ENCODE measurements around the gene CREB3L2. TPM values are rescaled to one million over a fixed set of nuclear protein-coding genes. Genes with fewer than 3 reads are reported as not detected.

The CREB3L2 gene
- total RNA-seq, 1 experiment from 2014 or later: 60.6 TPM

DNA sequence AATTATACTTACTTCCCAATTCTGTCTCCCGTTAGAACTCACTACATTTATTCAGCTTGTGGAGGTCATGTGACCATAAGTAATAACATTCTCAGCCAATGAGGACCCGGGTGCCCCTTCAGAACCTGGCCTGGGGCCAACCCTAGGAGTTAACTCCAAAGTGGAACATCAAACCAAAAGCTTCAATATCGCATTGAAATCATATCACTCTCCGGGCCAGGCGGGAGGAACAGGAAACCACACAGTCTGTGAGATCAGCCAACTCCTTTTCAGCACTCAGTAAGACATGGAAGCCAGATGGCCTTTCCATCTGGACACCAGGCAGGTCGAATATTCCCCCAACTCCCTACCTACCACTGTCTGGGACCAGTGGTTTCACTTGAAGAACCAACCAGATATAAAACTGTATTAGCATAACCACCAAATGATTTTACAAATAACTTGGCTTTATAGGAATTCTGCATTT lies 5.5 kb downstream of the CREB3L2 start:
- Mint-ChIP-seq H3K4me3 (no peak overlapping the region), H3K4me1 (peaks cover 53% of the 10 kb centered on the region), H3K36me3 (peaks cover 26% of the 10 kb centered on the region), H3K27me3 (ENCODE audit: low read depth) (no peaks in the 10 kb centered on the region), H3K9me3 (peaks cover 7% of the 10 kb centered on the region), H3K27ac (peak overlapping the region; percentile 34; the same call in 1 of the 2 replicates)
- DNase-seq (ENCODE audit: low spot score) (no peak), ATAC-seq (no peak)
- TF ChIP-seq ZNF219 (CRISPR knock-in tag; IDR thresholded peaks at IDR 0.05; ENCODE audit: borderline replicate concordance): no peak
- TF ChIP-seq, protein P1, sequence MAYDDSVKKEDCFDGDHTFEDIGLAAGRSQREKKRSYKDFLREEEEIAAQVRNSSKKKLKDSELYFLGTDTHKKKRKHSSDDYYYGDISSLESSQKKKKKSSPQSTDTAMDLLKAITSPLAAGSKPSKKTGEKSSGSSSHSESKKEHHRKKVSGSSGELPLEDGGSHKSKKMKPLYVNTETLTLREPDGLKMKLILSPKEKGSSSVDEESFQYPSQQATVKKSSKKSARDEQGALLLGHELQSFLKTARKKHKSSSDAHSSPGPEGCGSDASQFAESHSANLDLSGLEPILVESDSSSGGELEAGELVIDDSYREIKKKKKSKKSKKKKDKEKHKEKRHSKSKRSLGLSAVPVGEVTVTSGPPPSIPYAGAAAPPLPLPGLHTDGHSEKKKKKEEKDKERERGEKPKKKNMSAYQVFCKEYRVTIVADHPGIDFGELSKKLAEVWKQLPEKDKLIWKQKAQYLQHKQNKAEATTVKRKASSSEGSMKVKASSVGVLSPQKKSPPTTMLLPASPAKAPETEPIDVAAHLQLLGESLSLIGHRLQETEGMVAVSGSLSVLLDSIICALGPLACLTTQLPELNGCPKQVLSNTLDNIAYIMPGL (CRISPR knock-in tag; IDR thresholded peaks at IDR 0.05): no peak
- TF ChIP-seq ZNF263 (CRISPR knock-in tag; IDR thresholded peaks at IDR 0.05; ENCODE audit: low read depth): no peak
- TF ChIP-seq, protein P2, sequence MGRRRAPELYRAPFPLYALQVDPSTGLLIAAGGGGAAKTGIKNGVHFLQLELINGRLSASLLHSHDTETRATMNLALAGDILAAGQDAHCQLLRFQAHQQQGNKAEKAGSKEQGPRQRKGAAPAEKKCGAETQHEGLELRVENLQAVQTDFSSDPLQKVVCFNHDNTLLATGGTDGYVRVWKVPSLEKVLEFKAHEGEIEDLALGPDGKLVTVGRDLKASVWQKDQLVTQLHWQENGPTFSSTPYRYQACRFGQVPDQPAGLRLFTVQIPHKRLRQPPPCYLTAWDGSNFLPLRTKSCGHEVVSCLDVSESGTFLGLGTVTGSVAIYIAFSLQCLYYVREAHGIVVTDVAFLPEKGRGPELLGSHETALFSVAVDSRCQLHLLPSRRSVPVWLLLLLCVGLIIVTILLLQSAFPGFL (CRISPR knock-in tag; IDR thresholded peaks at IDR 0.05; ENCODE audit: borderline replicate concordance): no peak
- no peak for TF ChIP-seq NR1H2 (CRISPR knock-in tag; IDR thresholded peaks at IDR 0.05)
- TF ChIP-seq JUN (CRISPR knock-in tag; IDR thresholded peaks at IDR 0.05): no peak
- no peak for TF ChIP-seq NR3C1 (CRISPR knock-in tag; conservative IDR thresholded peaks at IDR 0.05; ENCODE audit: low read depth)
- no peak for TF ChIP-seq ZNF416 (CRISPR knock-in tag; IDR thresholded peaks at IDR 0.05)
- TF ChIP-seq, protein P3, sequence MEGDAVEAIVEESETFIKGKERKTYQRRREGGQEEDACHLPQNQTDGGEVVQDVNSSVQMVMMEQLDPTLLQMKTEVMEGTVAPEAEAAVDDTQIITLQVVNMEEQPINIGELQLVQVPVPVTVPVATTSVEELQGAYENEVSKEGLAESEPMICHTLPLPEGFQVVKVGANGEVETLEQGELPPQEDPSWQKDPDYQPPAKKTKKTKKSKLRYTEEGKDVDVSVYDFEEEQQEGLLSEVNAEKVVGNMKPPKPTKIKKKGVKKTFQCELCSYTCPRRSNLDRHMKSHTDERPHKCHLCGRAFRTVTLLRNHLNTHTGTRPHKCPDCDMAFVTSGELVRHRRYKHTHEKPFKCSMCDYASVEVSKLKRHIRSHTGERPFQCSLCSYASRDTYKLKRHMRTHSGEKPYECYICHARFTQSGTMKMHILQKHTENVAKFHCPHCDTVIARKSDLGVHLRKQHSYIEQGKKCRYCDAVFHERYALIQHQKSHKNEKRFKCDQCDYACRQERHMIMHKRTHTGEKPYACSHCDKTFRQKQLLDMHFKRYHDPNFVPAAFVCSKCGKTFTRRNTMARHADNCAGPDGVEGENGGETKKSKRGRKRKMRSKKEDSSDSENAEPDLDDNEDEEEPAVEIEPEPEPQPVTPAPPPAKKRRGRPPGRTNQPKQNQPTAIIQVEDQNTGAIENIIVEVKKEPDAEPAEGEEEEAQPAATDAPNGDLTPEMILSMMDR (IDR thresholded peaks at IDR 0.05): no peak
- no peak for TF ChIP-seq MYBL2 (CRISPR knock-in tag; IDR thresholded peaks at IDR 0.05)
- TF ChIP-seq FOXJ3 (CRISPR knock-in tag; IDR thresholded peaks at IDR 0.05; ENCODE audit: borderline replicate concordance): no peak
- TF ChIP-seq, protein P4, sequence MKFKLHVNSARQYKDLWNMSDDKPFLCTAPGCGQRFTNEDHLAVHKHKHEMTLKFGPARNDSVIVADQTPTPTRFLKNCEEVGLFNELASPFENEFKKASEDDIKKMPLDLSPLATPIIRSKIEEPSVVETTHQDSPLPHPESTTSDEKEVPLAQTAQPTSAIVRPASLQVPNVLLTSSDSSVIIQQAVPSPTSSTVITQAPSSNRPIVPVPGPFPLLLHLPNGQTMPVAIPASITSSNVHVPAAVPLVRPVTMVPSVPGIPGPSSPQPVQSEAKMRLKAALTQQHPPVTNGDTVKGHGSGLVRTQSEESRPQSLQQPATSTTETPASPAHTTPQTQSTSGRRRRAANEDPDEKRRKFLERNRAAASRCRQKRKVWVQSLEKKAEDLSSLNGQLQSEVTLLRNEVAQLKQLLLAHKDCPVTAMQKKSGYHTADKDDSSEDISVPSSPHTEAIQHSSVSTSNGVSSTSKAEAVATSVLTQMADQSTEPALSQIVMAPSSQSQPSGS (CRISPR knock-in tag; IDR thresholded peaks at IDR 0.05; ENCODE audit: borderline replicate concordance, low read depth): no peak
- TF ChIP-seq, protein P5, sequence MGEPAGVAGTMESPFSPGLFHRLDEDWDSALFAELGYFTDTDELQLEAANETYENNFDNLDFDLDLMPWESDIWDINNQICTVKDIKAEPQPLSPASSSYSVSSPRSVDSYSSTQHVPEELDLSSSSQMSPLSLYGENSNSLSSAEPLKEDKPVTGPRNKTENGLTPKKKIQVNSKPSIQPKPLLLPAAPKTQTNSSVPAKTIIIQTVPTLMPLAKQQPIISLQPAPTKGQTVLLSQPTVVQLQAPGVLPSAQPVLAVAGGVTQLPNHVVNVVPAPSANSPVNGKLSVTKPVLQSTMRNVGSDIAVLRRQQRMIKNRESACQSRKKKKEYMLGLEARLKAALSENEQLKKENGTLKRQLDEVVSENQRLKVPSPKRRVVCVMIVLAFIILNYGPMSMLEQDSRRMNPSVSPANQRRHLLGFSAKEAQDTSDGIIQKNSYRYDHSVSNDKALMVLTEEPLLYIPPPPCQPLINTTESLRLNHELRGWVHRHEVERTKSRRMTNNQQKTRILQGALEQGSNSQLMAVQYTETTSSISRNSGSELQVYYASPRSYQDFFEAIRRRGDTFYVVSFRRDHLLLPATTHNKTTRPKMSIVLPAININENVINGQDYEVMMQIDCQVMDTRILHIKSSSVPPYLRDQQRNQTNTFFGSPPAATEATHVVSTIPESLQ (CRISPR knock-in tag; IDR thresholded peaks at IDR 0.05): no peak
- TF ChIP-seq, protein P6, sequence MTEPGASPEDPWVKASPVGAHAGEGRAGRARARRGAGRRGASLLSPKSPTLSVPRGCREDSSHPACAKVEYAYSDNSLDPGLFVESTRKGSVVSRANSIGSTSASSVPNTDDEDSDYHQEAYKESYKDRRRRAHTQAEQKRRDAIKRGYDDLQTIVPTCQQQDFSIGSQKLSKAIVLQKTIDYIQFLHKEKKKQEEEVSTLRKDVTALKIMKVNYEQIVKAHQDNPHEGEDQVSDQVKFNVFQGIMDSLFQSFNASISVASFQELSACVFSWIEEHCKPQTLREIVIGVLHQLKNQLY (CRISPR knock-in tag; IDR thresholded peaks at IDR 0.05): no peak
- TF ChIP-seq ZBTB21 (CRISPR knock-in tag; IDR thresholded peaks at IDR 0.05; ENCODE audit: borderline replicate concordance): no peak
- POLR2A ChIA-PET: no interaction called here
- CTCF ChIA-PET: no interaction called here

DNA sequence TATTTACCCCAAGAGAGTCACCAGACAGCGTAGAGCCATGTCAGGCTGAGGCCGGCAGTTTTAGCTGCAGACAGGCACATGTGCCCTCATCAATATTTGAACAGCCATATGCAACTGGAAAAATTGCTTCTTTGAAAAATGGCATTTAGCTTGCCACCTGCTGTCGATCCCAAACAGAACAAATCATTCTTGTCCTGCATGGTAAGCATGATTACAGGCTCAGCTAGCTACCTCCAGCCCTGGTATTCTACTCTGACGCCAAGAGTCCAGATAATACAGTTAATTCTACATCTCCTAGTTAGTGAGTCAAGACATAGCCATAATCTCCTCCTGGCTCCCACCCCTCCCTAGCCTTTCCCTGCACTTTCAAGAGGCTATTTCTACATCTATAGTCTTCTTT lies 7.7 kb downstream of the CREB3L2 start:
- Mint-ChIP-seq H3K9me3 (peaks cover 7% of the 10 kb centered on the region), H3K4me1 (peaks cover 39% of the 10 kb centered on the region), H3K27ac (peak overlapping the region; percentile 11; the same call in 1 of the 2 replicates), H3K36me3 (peaks cover 26% of the 10 kb centered on the region), H3K4me3 (no peak overlapping the region), H3K27me3 (ENCODE audit: low read depth) (no peaks in the 10 kb centered on the region)
- POLR2A ChIA-PET: no interaction called here
- CTCF ChIA-PET: interaction anchor here (1.2 kb wide), 1 partner anchor 8 kb away, joined by 5 read pairs; the partner anchor contains the start of gene CREB3L2
- ATAC-seq (no peak), DNase-seq (ENCODE audit: low spot score) (no peak)
- TF ChIP-seq ZNF121 (CRISPR knock-in tag; IDR thresholded peaks at IDR 0.05) (no peak), FOXP1 (CRISPR knock-in tag; IDR thresholded peaks at IDR 0.05; ENCODE audit: borderline replicate concordance) (no peak), GRHL2 (CRISPR knock-in tag; IDR thresholded peaks at IDR 0.05; ENCODE audit: insufficient replicate concordance, severe bottlenecking) (no peak), NR1H2 (CRISPR knock-in tag; IDR thresholded peaks at IDR 0.05) (no peak), ZNF232 (CRISPR knock-in tag; IDR thresholded peaks at IDR 0.05) (no peak), ZNF423 (CRISPR knock-in tag; IDR thresholded peaks at IDR 0.05) (no peak), ZNF138 (CRISPR knock-in tag; conservative IDR thresholded peaks at IDR 0.05) (no peak), MXD4 (CRISPR knock-in tag; IDR thresholded peaks at IDR 0.05; ENCODE audit: borderline replicate concordance) (no peak), SOX15 (CRISPR knock-in tag; IDR thresholded peaks at IDR 0.05) (no peak), FOXK1 (CRISPR knock-in tag; IDR thresholded peaks at IDR 0.05) (no peak), NR3C1 (CRISPR knock-in tag; conservative IDR thresholded peaks at IDR 0.05; ENCODE audit: low read depth) (no peak)
- TF ChIP-seq, protein P7, sequence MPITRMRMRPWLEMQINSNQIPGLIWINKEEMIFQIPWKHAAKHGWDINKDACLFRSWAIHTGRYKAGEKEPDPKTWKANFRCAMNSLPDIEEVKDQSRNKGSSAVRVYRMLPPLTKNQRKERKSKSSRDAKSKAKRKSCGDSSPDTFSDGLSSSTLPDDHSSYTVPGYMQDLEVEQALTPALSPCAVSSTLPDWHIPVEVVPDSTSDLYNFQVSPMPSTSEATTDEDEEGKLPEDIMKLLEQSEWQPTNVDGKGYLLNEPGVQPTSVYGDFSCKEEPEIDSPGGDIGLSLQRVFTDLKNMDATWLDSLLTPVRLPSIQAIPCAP (CRISPR knock-in tag; IDR thresholded peaks at IDR 0.05): no peak
- TF ChIP-seq, protein P8, sequence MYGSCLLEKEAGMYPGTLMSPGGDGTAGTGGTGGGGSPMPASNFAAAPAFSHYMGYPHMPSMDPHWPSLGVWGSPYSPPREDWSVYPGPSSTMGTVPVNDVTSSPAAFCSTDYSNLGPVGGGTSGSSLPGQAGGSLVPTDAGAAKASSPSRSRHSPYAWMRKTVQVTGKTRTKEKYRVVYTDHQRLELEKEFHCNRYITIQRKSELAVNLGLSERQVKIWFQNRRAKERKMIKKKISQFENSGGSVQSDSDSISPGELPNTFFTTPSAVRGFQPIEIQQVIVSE (CRISPR knock-in tag; IDR thresholded peaks at IDR 0.05; ENCODE audit: borderline replicate concordance): no peak
